ENCODE results near the gene GTSE1.
A peak's percentile ranks its signal among the peaks of the same experiment; 100 is the strongest.

GTSE1 gene

GRCh38 chr22:46352276-46352675 lies 55.6 kb downstream of the GTSE1 start:
- DNase-seq: no peak

GRCh38 chr22:46352691-46353386 lies 56.2 kb downstream of the GTSE1 start:
- peak in 21 of 56 donors; percentile 4 to 64 (median 29) for DNase-seq

- no peak for DNase-seq
Observed at GRCh38 chr22:46353483-46354105, 56.9 kb downstream of the GTSE1 start.

- no peak for DNase-seq
Observed at GRCh38 chr22:46354176-46354992, 57.7 kb downstream of the GTSE1 start.

GRCh38 chr22:46354993-46355305 lies 58.3 kb downstream of the GTSE1 start:
- DNase-seq: no peak

GRCh38 chr22:46355369-46355995 lies 58.8 kb downstream of the GTSE1 start:
- peak in 32 of 56 donors; percentile 12 to 70 (median 32) for DNase-seq

GRCh38 chr22:46355996-46356471 lies 59.4 kb downstream of the GTSE1 start:
- no peak for DNase-seq

- no peak for DNase-seq
Observed at GRCh38 chr22:46356496-46357480, 60.1 kb downstream of the GTSE1 start.

GRCh38 chr22:46357711-46358520 lies 61.2 kb downstream of the GTSE1 start:
- no peak for DNase-seq

GRCh38 chr22:46358766-46359165 lies 62.1 kb downstream of the GTSE1 start:
- no peak for DNase-seq

GRCh38 chr22:46359362-46359761 lies 62.7 kb downstream of the GTSE1 start:
- DNase-seq: no peak

- no peak for DNase-seq
Observed at GRCh38 chr22:46360097-46360496, 63.4 kb downstream of the GTSE1 start.

- no peak for DNase-seq
Observed at GRCh38 chr22:46360891-46361290, 64.2 kb downstream of the GTSE1 start.

GRCh38 chr22:46361826-46362202 lies 65.1 kb downstream of the GTSE1 start:
- DNase-seq: peak in 3 of 56 donors; percentile 12 to 29 (median 20)

GRCh38 chr22:46362203-46362933 lies 65.7 kb downstream of the GTSE1 start:
- no peak for DNase-seq

- DNase-seq: no peak
Observed at GRCh38 chr22:46362934-46363515, 66.4 kb downstream of the GTSE1 start.

- no peak for DNase-seq
Observed at GRCh38 chr22:46363611-46364321, 67.1 kb downstream of the GTSE1 start.
